WTC11 (cell line): ENCODE measurements around the gene FGF8. TPM values are rescaled to one million over a fixed set of nuclear protein-coding genes. Genes with fewer than 3 reads are reported as not detected.

ENCODE experiments used
- ATAC-seq: fragments of 200-7000 bp; cut with Tn5 transposase; 2 replicates; pipeline ENCODE4 v1.10.0; 2021; ENCODE audit warnings: mild to moderate bottlenecking, moderate library complexity
- CTCF ChIA-PET: fragments of 300-600 bp; sonication (Branson Sonifier 250); formaldehyde crosslinking; loops from one replicate; lab custom pipeline; 2021; ENCODE audit warnings: antibody characterized with exemption; lab: Charles Lee
- POLR2A ChIA-PET: fragments of 350-600 bp; sonication (Branson Sonifier 250); formaldehyde crosslinking; loops from one replicate; lab custom pipeline; 2021; ENCODE audit warnings: antibody characterized with exemption; lab: Charles Lee
- DNase-seq: peaks from one replicate; pipeline ENCODE4 v3.0.0; 2021; ENCODE audit warnings: low spot score
- H3K27ac Mint-ChIP-seq: 2 replicates; pipeline ENCODE4 v1.8.0; 2021; ENCODE audit warnings: mixed read lengths
- H3K27me3 Mint-ChIP-seq: 2 replicates; pipeline ENCODE4 v1.8.0; 2021; ENCODE audit warnings: low read depth, mild to moderate bottlenecking, moderate library complexity, mixed read lengths
- H3K36me3 Mint-ChIP-seq: 2 replicates; pipeline ENCODE4 v1.8.0; 2021; ENCODE audit warnings: mixed read lengths
- H3K4me1 Mint-ChIP-seq: 2 replicates; pipeline ENCODE4 v1.8.0; 2022; ENCODE audit warnings: mixed read lengths
- H3K4me3 Mint-ChIP-seq: 2 replicates; pipeline ENCODE4 v1.8.0; 2021; ENCODE audit warnings: mild to moderate bottlenecking, moderate library complexity, mixed read lengths
- H3K9me3 Mint-ChIP-seq: 2 replicates; pipeline ENCODE4 v1.8.0; 2021; ENCODE audit warnings: mixed read lengths
- CDX4 ChIP-seq: fragments of 250-450 bp; sonication (Bioruptor Pico); IDR thresholded peaks from 2 replicates; pipeline ENCODE4 v1.9.0; 2021; ENCODE audit warnings: moderate library complexity, mild to moderate bottlenecking, inconsistent platforms, borderline replicate concordance
- EMX1 ChIP-seq: fragments of 250-450 bp; sonication (Bioruptor Pico); IDR thresholded peaks from 2 replicates; pipeline ENCODE4 v1.8.0; 2021; ENCODE audit warnings: mild to moderate bottlenecking
- MAX ChIP-seq: sonication (generic); formaldehyde crosslinking; IDR thresholded peaks from 2 replicates; pipeline ENCODE4 v1.8.0; 2022; ENCODE audit warnings: mild to moderate bottlenecking, missing genetic modification reagents
- MLX ChIP-seq: sonication (generic); formaldehyde crosslinking; IDR thresholded peaks from 2 replicates; pipeline ENCODE4 v1.8.1; 2023; ENCODE audit warnings: mild to moderate bottlenecking, missing genetic modification reagents, moderate library complexity
- NR1H2 ChIP-seq: sonication (generic); formaldehyde crosslinking; IDR thresholded peaks from 2 replicates; pipeline ENCODE4 v1.9.0; 2021; ENCODE audit warnings: mild to moderate bottlenecking, moderate library complexity, missing genetic modification reagents
- NR2C2 ChIP-seq: sonication (generic); formaldehyde crosslinking; IDR thresholded peaks from 2 replicates; pipeline ENCODE4 v1.8.0; 2022; ENCODE audit warnings: mild to moderate bottlenecking, missing genetic modification reagents
- PRRX2 ChIP-seq: fragments of 250-450 bp; sonication (Bioruptor Pico); IDR thresholded peaks from 2 replicates; pipeline ENCODE4 v1.8.0; 2021; ENCODE audit warnings: mild to moderate bottlenecking
- RORB ChIP-seq: fragments of 250-450 bp; sonication (Bioruptor Pico); IDR thresholded peaks from 2 replicates; pipeline ENCODE4 v1.9.0; 2021; ENCODE audit warnings: mild to moderate bottlenecking
- ZBTB21 ChIP-seq: sonication (generic); formaldehyde crosslinking; IDR thresholded peaks from 2 replicates; pipeline ENCODE4 v1.8.1; 2023; ENCODE audit warnings: mild to moderate bottlenecking, missing genetic modification reagents, borderline replicate concordance
- ZNF121 ChIP-seq: sonication (generic); formaldehyde crosslinking; IDR thresholded peaks from 2 replicates; pipeline ENCODE4 v1.8.0; 2023; ENCODE audit warnings: missing genetic modification reagents
- ZNF263 ChIP-seq: sonication (generic); formaldehyde crosslinking; IDR thresholded peaks from 2 replicates; pipeline ENCODE4 v1.8.1; 2022; ENCODE audit warnings: low read depth, mild to moderate bottlenecking, moderate library complexity, missing genetic modification reagents
- ZNF281 ChIP-seq: sonication (generic); formaldehyde crosslinking; IDR thresholded peaks from 2 replicates; pipeline ENCODE4 v1.8.0; 2023; ENCODE audit warnings: mild to moderate bottlenecking, missing genetic modification reagents
- ZNF416 ChIP-seq: fragments of 250-450 bp; sonication (Bioruptor Pico); IDR thresholded peaks from 2 replicates; pipeline ENCODE4 v1.9.0; 2021; ENCODE audit warnings: mild to moderate bottlenecking, inconsistent platforms
- ZNF425 ChIP-seq: fragments of 250-450 bp; sonication (Bioruptor Pico); conservative IDR thresholded peaks from 2 replicates; pipeline ENCODE4 v1.9.0; 2021; ENCODE audit warnings: mild to moderate bottlenecking
- ZNF532 ChIP-seq: fragments of 250-450 bp; sonication (Bioruptor Pico); IDR thresholded peaks from 2 replicates; pipeline ENCODE4 v1.9.0; 2021; ENCODE audit warnings: mild to moderate bottlenecking, borderline replicate concordance
- ZSCAN18 ChIP-seq: fragments of 250-450 bp; sonication (Bioruptor Pico); IDR thresholded peaks from 2 replicates; pipeline ENCODE4 v2.1.2; 2022; ENCODE audit warnings: mild to moderate bottlenecking, moderate library complexity
- total RNA-seq: library from RNA; stranded (reverse); gene quantifications from 3 replicates; pipeline ENCODE4 v1.2.3, GENCODE V29; 2021
- TF ChIP-seq, protein P1 (sequence below): sonication (generic); formaldehyde crosslinking; IDR thresholded peaks from 2 replicates; pipeline ENCODE4 v1.8.1; 2022; ENCODE audit warnings: mild to moderate bottlenecking, moderate library complexity, missing genetic modification reagents
- TF ChIP-seq, protein P2 (sequence below): sonication (generic); formaldehyde crosslinking; conservative IDR thresholded peaks from 2 replicates; pipeline ENCODE4 v1.8.1; 2022; ENCODE audit warnings: mild to moderate bottlenecking, missing genetic modification reagents

Gene FGF8
- total RNA-seq, 1 experiment from 2014 or later = 28.9 TPM

- peaks cover 11% of the 10 kb centered on the region for H3K27me3 Mint-ChIP-seq
- POLR2A ChIA-PET = interaction anchor here (0.8 to 2.2 kb wide), 2 partner anchors 14 to 65 kb away, joined by 3 to 8 read pairs; no protein-coding TSS in a partner anchor
- CTCF ChIA-PET = interaction anchor here (0.8 to 5.6 kb wide), 10 partner anchors 9 to 545 kb away, joined by 3 to 56 read pairs (median 5); partner anchors contain the start of genes FGF8 and NPM3
- no peak overlapping the region for H3K4me3 Mint-ChIP-seq
- peaks cover 19% of the 10 kb centered on the region for H3K4me1 Mint-ChIP-seq
- TF ChIP-seq MAX (CRISPR knock-in tag) (no peak), NR2C2 (no peak), ZSCAN18 (no peak), ZNF425 (CRISPR knock-in tag) (no peak)
- TF ChIP-seq, protein P1, sequence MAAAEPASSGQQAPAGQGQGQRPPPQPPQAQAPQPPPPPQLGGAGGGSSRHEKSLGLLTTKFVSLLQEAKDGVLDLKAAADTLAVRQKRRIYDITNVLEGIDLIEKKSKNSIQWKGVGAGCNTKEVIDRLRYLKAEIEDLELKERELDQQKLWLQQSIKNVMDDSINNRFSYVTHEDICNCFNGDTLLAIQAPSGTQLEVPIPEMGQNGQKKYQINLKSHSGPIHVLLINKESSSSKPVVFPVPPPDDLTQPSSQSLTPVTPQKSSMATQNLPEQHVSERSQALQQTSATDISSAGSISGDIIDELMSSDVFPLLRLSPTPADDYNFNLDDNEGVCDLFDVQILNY (CRISPR knock-in tag) = no peak
- H3K36me3 Mint-ChIP-seq = no peaks in the 10 kb centered on the region
- H3K27ac Mint-ChIP-seq = no peak overlapping the region
- H3K9me3 Mint-ChIP-seq = no peaks in the 10 kb centered on the region
- no peak for DNase-seq
- ATAC-seq = no peak
Observed at GRCh38 chr10:101758858-101759257, 17.1 kb downstream of the FGF8 start.

DNA sequence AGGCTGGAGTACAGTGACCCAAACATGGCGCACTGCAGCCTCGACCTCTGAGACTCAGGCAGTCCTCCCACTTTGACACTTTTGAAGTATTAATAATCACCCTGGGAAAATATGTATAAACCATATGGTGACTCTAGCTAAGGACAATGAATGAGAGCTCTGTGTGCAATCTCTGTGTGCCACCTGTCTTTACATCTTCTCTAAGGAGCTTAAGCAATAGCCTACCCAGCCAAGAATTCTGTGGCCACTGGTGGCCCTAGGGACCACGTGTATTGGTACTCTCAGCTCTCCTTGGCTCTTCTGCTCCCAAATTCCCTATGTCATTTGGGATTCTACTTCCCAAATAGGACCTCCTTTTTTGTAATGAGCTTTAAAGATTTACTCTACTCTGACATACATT, 23.7 kb downstream of the FGF8 start:
- peaks cover 13% of the 10 kb centered on the region for H3K4me1 Mint-ChIP-seq
- TF ChIP-seq ZNF121 = no peak
- no peak for TF ChIP-seq ZNF416
- no peak for TF ChIP-seq ZNF281 (CRISPR knock-in tag)
- TF ChIP-seq RORB (CRISPR knock-in tag) = no peak
- TF ChIP-seq MLX (CRISPR knock-in tag) = no peak
- TF ChIP-seq, protein P2, sequence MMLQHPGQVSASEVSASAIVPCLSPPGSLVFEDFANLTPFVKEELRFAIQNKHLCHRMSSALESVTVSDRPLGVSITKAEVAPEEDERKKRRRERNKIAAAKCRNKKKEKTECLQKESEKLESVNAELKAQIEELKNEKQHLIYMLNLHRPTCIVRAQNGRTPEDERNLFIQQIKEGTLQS (CRISPR knock-in tag) = no peak
- no peak for TF ChIP-seq ZNF532 (CRISPR knock-in tag)
- TF ChIP-seq ZNF263 (CRISPR knock-in tag) = no peak
- TF ChIP-seq NR1H2 (CRISPR knock-in tag) = no peak
- TF ChIP-seq CDX4 (CRISPR knock-in tag) = no peak
- no peak for TF ChIP-seq EMX1 (CRISPR knock-in tag)
- no peak for TF ChIP-seq ZBTB21 (CRISPR knock-in tag)
- no peak for TF ChIP-seq PRRX2
- POLR2A ChIA-PET = no interaction called here
- no peak overlapping the region for H3K27ac Mint-ChIP-seq
- no peak overlapping the region for H3K4me3 Mint-ChIP-seq
- CTCF ChIA-PET = interaction anchor here (1.1 to 3.6 kb wide), 3 partner anchors 21 to 149 kb away, joined by 3 to 12 read pairs (median 3); no protein-coding TSS in a partner anchor
- peaks cover 10% of the 10 kb centered on the region; the same call in 1 of the 2 replicates for H3K27me3 Mint-ChIP-seq
- H3K36me3 Mint-ChIP-seq = no peaks in the 10 kb centered on the region
- DNase-seq (no peak), ATAC-seq (no peak)
- H3K9me3 Mint-ChIP-seq = no peaks in the 10 kb centered on the region
